Osteoblast (primary cell): ENCODE results near the gene MRPL37. TPM values are rescaled to one million over a fixed set of nuclear protein-coding genes. Genes with fewer than 3 reads are reported as not detected.
"Not testable (repeated sequence)": the region's sequence is repeated elsewhere in the genome, so short reads cannot be mapped to it uniquely, and the experiment has no call there.

Experiments used
- DNase-seq: peaks from one replicate; pipeline ENCODE4 v3.0.0; 2011; ENCODE audit warnings: low spot score, mixed read lengths; ENCODE audit not compliant: insufficient read length; ENCODE audit errors: missing footprints
- H2AFZ ChIP-seq: 2 replicates; pipeline ENCODE4 v1.6.0; 2011; ENCODE audit warnings: mild to moderate bottlenecking, low read length
- H3K27ac ChIP-seq: 2 replicates; pipeline ENCODE4 v1.5.1; 2011; ENCODE audit warnings: mild to moderate bottlenecking, low read depth, low read length, moderate library complexity
- H3K27me3 ChIP-seq: 2 replicates; pipeline ENCODE4 v1.6.0; 2012; ENCODE audit warnings: mild to moderate bottlenecking, control low read depth, inconsistent platforms, low read length, moderate library complexity; ENCODE audit not compliant: insufficient read depth
- H3K36me3 ChIP-seq: 2 replicates; pipeline ENCODE4 v1.5.1; 2011; ENCODE audit warnings: mild to moderate bottlenecking, low read length, control low read depth, moderate library complexity; ENCODE audit not compliant: insufficient read depth
- H3K4me1 ChIP-seq: 2 replicates; pipeline ENCODE4 v1.5.1; 2011; ENCODE audit warnings: mild to moderate bottlenecking, low read length, control low read depth, moderate library complexity; ENCODE audit not compliant: insufficient read depth
- H3K4me2 ChIP-seq: 2 replicates; pipeline ENCODE4 v1.6.0; 2011; ENCODE audit warnings: mild to moderate bottlenecking, low read length; ENCODE audit not compliant: insufficient read depth
- H3K4me3 ChIP-seq: fragments of 200-600 bp; sonication (generic); 3 replicates; pipeline ENCODE4 v1.5.1; 2012; ENCODE audit warnings: mild to moderate bottlenecking, low read length, inconsistent platforms; ENCODE audit not compliant: insufficient read depth
- H3K79me2 ChIP-seq: 2 replicates; pipeline ENCODE4 v1.6.0; 2012; ENCODE audit warnings: mild to moderate bottlenecking, low read length, control low read depth, inconsistent platforms; ENCODE audit not compliant: insufficient read depth
- H3K9me3 ChIP-seq: 2 replicates; pipeline ENCODE4 v1.5.1; 2011; ENCODE audit warnings: low read depth, low read length, control low read depth
- H4K20me1 ChIP-seq: 2 replicates; pipeline ENCODE4 v1.6.0; 2012; ENCODE audit warnings: mild to moderate bottlenecking, low read length, control low read depth; ENCODE audit not compliant: insufficient read depth
- total RNA-seq: library from RNA; depleted of rRNA; stranded (reverse); fragments of >200 nt; gene quantifications from 2 replicates; pipeline ENCODE4 v1.2.3, GENCODE V29; 2012
- TF ChIP-seq, protein P1 (sequence below): IDR thresholded peaks from 2 replicates; pipeline ENCODE4 v1.5.1; 2011; ENCODE audit warnings: mild to moderate bottlenecking, low read depth, low read length, moderate library complexity; ENCODE audit errors: extremely low read depth

MRPL37 gene
- total RNA-seq, 1 donor: 88.7 TPM

- H3K27ac ChIP-seq: no peak overlapping the region
- H2AFZ ChIP-seq: no peak overlapping the region
- H3K9me3 ChIP-seq: no peaks in the 10 kb centered on the region
- no peaks in the 10 kb centered on the region for H3K27me3 ChIP-seq
- DNase-seq: no peak
- peaks cover 2% of the 10 kb centered on the region for H3K4me1 ChIP-seq
- no peak overlapping the region for H3K4me2 ChIP-seq
- H4K20me1 ChIP-seq: peaks cover 9% of the 10 kb centered on the region
- H3K36me3 ChIP-seq: peaks cover 74% of the 10 kb centered on the region
- H3K4me3 ChIP-seq: no peak overlapping the region
- TF ChIP-seq, protein P1, sequence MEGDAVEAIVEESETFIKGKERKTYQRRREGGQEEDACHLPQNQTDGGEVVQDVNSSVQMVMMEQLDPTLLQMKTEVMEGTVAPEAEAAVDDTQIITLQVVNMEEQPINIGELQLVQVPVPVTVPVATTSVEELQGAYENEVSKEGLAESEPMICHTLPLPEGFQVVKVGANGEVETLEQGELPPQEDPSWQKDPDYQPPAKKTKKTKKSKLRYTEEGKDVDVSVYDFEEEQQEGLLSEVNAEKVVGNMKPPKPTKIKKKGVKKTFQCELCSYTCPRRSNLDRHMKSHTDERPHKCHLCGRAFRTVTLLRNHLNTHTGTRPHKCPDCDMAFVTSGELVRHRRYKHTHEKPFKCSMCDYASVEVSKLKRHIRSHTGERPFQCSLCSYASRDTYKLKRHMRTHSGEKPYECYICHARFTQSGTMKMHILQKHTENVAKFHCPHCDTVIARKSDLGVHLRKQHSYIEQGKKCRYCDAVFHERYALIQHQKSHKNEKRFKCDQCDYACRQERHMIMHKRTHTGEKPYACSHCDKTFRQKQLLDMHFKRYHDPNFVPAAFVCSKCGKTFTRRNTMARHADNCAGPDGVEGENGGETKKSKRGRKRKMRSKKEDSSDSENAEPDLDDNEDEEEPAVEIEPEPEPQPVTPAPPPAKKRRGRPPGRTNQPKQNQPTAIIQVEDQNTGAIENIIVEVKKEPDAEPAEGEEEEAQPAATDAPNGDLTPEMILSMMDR: no peak
- peaks cover 31% of the 10 kb centered on the region for H3K79me2 ChIP-seq
Measured at GRCh38 chr1:54207287-54207686, 7.3 kb downstream of the MRPL37 start.

GRCh38 chr1:54207896-54208295 lies 7.9 kb downstream of the MRPL37 start:
- H2AFZ ChIP-seq, H4K20me1 ChIP-seq, H3K9me3 ChIP-seq, H3K4me2 ChIP-seq, H3K27me3 ChIP-seq, H3K4me1 ChIP-seq, H3K4me3 ChIP-seq, DNase-seq, H3K27ac ChIP-seq: not testable (repeated sequence)
- H3K36me3 ChIP-seq: peaks cover 77% of the 10 kb centered on the region
- H3K79me2 ChIP-seq: peaks cover 24% of the 10 kb centered on the region

DNA sequence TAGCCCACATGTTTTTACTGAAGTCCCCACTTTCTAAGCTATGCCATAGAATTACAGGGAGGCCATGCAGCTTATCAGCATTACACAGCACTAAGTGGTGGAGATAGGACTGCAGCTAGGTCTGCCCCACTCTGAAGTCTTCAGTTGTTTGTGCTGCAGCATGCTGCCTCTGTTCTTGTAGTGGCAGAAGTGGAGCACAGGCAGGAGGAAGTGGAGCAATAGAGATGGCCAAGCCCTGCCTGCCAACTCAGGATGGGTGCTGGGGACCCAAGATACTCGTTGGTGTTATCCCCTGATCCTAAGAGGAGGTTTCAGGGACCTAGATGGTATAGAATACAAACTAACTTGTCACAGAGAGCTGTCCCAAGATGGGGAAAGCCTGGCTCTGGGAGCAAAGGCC lies 12.9 kb downstream of the MRPL37 start:
- Histone ChIP-seq H3K79me2 (peaks cover 3% of the 10 kb centered on the region), H3K27me3 (no peaks in the 10 kb centered on the region), H3K4me3 (no peak overlapping the region), H3K27ac (no peak overlapping the region), H4K20me1 (peaks cover 6% of the 10 kb centered on the region), H2AFZ (no peak overlapping the region), H3K4me1 (no peaks in the 10 kb centered on the region), H3K9me3 (no peaks in the 10 kb centered on the region), H3K36me3 (peaks cover 90% of the 10 kb centered on the region), H3K4me2 (no peak overlapping the region)
- TF ChIP-seq, protein P1: no peak
- DNase-seq: no peak

GRCh38 chr1:54215523-54215922 lies 15.6 kb downstream of the MRPL37 start:
- TF ChIP-seq, protein P1: no peak
- Histone ChIP-seq H3K4me3 (no peak overlapping the region), H2AFZ (no peak overlapping the region)

More at GRCh38 chr1:54215523-54215922, 15.6 kb downstream of the MRPL37 start:
- H3K36me3 ChIP-seq: peaks cover 79% of the 10 kb centered on the region
- H3K4me1 ChIP-seq: peaks cover 19% of the 10 kb centered on the region
- no peak overlapping the region for H3K27ac ChIP-seq
- no peaks in the 10 kb centered on the region for H3K9me3 ChIP-seq
- H4K20me1 ChIP-seq: peaks cover 6% of the 10 kb centered on the region
- no peak for DNase-seq
- no peaks in the 10 kb centered on the region for H3K27me3 ChIP-seq
- H3K79me2 ChIP-seq: no peaks in the 10 kb centered on the region
- H3K4me2 ChIP-seq: no peak overlapping the region
